HG03460 (cell line): ENCODE results near the gene ZNF592.

Experiments used
- ATAC-seq: cut with Tn5 transposase; IDR thresholded peaks from one replicate; pipeline ENCODE4 v1.9.1; 2021; ENCODE audit not compliant: unreplicated experiment

Gene ZNF592

DNA sequence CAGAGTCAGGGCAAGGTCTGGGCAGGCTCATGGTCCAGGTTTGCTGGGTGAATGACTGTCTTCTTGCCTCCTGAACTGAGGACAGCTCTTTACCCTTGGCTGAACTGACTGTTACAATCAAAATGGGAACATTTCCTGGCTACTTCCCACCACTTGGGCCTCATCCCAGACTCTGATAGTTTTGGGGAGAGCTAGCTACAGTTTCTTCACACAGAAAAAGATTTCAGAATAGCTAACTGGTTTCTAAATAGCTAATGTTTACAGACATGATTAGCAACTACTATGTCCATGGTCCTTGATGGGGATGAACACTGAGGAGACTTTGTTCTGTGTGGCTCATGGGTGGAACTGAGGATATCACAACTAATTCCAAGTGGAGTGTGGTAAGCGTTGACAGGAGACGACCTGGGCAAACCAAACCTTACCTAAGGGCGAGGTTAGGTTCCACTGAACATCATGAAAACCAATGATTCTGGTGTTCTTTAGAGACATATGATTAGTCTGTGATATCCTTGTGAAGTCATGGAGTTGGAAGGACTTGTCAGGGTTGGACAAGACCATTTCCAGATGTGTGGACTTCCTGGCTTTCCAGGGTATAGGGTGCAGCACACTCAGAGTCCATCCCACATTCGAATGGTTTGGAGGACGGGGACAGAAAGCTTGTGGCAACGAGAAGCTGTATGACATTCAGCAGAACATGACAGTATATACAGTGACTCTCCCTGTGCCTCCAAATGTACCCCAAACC lies 76.0 kb downstream of the ZNF592 start:
- no peak for ATAC-seq

DNA sequence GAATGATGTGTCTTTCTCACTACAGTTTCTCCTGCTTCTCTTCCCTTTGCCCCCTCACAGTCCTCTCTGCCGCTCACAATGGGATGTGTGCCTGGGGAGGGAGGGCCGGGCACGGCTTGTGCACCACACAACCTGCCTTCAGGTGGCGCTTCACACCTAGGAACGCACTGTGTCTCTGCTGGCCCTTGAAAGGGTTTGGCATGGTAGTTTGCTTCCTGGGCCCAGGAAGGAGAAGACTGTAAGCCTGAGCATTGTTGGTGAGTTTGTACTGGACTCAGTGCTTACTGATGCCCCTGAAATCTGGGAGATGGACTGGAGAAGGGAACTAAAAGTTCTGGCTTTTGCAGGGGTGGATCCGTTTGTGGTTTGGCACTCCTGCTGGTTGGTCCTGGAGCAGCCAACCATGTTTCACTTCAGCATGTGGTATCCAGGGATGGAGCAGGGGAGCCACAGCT lies 78.0 kb downstream of the ZNF592 start:
- no peak for ATAC-seq

DNA sequence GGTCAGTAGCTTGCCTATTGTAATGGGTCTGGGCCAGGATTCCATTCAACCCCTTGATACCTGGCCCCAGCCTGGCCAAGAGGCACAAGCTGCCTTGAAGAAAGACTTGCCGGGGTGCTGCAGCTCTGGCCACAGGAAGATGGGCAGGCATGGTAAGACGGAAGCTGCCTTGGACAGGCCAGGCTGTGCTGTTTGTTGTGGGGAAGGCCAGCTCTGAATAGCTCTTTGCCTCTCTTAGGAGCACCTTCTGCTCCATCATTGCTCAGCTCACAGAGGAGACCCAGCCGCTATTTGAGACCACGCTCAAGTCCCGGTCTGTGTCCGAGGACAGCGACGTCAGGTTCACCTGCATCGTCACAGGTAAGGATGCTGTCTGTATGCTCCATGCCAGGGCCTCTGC lies 78.9 kb downstream of the ZNF592 start:
- ATAC-seq: no peak

DNA sequence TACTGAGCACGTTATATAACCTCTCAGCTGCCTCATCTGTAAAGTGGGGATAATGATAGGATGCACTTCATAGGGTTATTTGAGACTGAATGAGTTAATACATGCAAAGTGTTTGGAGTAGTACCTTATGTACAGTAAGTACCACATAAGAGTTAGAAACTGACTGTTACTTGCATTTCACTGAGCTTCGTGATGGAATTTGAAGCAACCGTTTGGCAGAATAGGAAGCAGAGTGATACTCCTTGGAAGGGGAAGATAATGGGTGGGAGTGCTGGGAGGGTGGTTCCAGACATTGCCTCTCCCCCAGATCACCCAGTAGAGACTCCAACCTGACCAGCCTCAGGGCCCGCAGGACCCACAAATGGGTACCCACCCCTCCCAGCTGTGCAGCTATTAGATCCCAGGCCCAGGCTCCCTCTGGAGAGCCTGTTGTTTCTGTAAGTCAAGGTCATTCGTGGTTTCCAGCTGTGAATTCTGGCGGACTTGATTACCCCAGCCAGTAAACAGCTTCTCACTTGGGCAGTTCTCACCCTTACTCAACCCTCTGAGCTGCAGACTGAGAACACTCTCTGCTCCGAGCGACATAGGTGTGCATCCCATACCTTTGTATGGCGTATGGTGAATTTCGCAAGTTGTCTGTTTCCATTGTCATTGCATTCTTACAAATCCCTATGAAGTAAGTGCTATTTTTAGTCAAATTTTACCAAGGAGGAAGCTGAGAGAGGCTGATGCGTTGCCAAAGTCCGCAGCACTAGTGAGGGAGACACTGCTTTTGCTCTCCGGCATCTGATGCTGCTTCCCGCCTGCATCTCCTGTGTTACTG lies 79.9 kb downstream of the ZNF592 start:
- no peak for ATAC-seq

DNA sequence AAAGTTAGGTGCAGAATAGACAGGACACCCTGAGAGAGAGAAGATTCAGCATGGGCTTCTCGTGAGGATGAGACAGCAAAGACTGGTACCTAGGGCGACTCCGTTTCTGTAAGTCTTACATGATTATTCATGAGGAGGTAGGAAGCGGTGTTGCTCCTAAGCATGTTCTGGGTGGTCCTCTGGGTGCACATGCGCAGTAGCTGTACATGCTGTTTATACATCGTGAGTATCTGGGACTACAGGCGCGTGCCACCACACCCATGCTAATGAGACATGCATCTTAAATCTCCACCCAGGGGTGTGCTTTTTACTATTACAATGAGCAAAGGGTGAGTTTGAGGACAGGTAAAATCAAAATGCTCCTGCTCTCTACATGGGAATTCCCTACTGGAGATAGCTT lies 81.0 kb downstream of the ZNF592 start:
- no peak for ATAC-seq

DNA sequence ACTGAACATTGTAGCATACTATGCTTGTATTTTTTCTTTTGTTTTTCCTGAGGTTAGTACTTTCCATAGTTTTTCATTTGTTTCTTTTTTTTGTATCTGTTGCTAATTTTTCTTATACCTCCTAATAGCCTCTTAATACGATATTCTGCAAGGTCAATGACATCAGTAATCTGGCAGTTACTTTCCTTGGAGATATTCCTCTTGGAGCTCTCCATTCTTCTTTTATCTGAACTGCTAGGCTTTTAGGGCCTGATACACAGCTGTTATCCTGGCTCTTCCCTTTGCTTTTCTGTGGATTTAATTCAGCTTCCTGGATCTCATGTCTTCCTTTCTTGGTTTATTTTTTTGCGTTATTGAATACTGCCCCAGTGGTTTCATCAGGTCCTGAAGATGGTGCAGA lies 81.6 kb downstream of the ZNF592 start:
- ATAC-seq: no peak

DNA sequence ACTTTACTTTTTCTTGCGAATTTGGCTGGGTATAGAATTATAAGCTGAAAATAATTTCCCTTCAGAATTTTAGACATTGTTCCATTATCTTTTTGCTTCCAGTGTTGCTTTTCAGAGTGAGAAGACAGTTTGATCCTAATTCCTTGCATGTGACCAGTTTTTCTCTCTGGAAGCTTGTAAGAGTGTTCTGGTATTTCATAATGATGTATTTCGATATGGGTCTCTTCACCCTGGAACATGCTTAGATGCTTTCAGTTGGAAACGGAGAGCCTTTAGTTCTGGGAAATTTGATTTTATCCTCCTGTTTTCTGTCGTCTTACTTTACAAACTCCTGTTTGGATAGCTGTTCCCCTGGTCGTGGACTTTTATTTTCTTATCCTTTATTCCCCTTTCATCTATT lies 82.6 kb downstream of the ZNF592 start:
- ATAC-seq: no peak

DNA sequence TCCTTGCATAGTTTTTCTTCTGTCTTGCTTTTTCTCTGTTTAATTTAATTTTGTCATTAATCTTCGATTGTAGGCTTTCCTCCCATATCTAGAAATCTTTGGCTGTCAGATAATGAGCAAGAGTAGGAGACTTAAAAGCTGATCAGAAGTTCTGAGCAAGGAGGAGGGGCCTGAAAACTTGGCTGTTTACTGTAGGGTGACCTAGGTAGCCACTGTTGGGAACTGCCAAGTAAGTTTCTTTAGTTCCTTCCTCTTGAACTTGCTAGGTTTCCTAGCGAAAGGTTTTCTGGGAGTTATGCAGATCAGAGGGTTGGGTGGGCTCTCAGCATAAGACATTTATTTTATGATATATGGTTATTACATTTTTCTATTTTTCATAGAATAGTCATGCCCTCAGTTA lies 83.2 kb downstream of the ZNF592 start:
- ATAC-seq: no peak

DNA sequence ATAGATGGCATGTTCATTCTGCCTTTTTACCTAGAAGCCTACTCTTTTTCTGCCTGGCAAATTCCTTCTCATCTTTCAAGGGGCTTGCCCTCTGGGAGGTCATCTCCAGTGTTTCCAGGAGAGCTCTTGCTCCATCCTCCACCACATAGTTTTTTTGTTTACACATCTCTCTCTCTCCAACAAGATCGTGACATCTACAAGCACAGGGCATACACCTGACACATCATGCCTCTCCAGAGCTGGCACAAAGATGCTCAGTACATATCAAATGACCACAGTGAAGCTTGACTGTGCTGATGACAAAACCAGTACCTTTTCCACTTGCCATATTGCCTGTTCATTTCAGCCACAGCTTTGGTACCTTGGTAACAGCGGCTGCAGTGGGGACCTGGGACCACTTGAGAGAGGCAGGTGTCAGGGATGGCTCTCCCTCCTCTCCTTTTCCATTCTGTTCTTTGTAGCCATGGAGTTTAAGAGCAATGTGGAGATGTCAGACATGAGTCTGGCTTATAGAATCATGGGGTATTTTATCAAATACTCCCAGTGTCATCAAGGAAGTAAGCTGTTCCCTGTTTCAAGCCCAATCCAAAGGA lies 84.2 kb downstream of the ZNF592 start:
- ATAC-seq: no peak

DNA sequence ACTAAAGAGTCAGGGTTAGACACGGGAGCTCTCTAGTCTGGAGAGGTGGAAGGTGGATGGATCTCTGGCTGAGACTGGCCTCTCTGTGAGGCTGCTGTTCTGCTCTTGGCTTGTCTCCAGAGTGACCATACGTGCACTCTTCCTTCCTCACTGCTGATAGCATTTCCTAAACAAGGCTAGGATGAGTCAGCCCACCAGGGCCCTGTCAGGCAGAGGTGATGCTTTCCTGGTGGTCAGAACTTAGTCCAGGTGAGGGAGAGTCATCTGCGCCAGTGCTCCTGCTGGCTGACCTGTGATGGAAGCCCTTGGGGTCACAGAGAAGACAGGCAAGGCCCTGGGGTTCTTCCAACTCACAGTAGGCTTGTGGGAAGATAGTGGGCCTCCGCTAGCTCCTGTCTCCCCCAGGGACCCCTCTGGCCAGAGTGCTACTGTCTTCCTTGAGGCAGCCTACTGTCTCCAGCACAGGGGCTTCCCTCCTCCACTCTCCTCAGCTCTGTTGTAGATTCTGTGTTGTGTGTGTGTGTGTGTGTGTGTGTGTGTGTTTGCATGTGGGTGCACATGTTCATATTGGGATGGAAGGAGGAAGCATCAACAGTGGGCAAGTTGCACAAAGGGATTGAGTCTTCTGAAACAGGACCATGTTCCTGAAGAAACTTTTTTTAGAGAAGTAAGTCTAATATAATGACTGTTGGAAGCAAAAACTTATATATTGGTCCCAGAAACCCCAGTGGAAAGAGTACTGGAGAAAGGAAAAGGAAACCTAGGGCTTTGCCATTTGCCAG lies 85.2 kb downstream of the ZNF592 start:
- ATAC-seq: no peak

DNA sequence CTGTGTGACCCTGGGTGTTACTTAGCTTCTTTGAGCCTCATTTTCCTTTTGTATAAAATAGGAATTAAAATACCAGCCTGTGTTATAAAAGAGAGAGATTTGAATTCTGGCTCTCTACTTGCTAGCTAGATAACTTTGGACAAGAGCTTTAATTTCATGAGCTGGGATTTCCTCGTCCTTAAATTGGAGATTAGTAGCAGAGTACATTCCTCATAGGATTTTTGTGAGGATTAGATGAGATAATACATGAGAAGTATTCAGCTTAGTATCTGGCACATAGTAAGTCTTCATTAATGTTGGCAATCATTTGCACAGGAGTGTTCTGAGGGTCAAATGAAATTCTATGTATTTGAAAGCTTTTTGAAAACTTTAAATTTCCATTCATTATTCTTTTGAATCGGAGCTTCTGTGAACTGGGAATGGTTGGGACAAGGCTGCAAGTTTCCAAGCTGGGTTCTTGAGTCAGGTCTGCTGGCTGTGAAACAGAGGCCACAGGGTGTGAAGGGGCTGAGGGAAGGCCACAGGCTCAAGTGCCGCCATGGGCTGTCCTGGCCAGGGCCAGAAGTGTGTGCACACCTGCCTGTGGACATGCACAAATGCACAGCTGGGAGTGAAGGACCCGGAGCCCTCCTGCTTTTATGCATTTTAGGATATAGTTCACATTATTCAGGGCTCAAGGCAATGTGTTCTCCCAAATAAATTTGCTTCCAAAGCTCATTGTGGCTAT lies 86.0 kb downstream of the ZNF592 start:
- ATAC-seq: no peak

DNA sequence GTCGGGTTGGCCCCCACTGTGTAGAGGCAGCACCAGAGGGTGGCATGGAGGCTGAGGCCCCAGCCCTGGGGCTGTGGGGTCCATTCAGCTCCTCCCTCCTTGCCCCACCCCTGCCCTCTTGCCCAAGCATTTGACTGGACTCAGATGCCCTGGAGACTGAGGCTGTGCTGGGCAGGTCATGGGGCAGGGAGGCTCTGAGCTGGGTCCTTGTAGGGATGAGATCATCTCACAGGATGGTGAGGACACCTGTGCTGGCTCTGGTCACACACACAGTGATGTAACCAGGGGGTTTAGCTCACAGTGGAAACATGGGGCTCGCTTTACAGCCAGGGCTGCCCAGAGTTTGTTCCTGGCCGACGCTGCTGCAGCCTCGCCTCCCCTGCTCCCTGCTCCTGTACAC lies 86.6 kb downstream of the ZNF592 start:
- ATAC-seq: no peak

DNA sequence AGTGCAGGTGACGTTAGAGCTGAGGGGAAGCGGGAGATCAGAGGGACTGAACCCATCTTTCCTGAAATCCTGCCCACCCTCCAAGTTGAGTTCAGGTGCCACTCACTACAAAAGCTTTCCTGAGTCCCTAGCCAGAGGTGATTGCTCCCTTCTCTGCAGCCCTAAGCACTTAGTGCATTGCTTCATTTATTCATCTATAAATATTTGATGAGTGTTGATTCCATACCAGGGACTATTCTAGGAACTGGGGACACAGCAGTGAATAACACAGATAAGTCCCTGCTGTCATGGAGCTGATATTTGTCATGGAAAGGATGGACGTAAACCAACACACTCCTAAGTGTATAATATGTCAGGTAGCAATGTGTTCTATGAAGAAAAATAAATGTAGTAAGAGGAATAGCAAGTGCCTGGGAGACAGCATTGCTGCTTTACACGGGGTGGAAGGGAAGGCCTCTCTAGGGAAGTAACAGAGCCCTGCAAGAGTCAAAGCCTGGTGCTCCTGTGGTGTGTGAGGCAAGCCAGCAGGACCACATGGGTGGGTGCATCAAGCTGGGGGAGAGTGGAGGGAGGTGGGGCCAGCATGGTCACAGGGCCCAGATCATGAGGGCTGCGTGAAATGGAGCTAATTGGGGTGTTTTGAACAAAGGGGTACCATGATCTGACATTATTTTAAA lies 87.4 kb downstream of the ZNF592 start:
- ATAC-seq: no peak

DNA sequence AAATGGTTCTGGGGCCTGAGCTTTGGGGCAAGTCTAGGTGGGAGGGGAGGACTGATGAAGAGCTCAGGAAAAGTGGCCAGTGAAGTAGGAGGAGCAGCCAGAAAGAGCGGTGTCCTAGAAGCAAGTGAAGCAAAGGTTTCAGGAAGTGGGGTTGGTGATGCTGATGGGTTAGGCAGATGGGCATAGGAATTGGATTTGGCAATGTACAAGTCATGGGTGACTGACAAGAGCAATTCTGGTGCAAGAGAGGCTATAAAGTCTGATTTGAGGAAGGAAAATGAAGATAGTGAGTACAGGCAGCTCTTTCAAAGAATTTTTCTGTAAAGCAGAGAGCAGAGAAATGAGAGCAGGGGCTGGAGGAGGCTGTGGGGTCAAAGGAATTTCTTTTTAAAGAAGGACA lies 88.5 kb downstream of the ZNF592 start:
- no peak for ATAC-seq

DNA sequence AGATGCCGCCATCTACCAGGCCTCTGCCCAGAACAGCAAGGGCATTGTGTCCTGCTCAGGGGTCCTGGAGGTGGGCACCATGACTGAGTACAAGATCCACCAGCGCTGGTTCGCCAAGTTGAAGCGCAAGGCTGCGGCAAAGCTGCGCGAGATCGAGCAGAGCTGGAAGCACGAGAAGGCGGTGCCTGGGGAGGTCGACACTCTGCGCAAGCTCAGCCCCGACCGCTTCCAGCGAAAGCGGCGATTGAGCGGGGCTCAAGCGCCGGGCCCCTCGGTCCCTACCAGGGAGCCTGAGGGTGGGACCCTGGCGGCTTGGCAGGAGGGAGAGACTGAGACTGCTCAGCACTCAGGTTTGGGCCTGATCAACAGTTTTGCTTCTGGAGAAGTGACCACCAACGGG lies 91.3 kb downstream of the ZNF592 start:
- ATAC-seq: no peak

DNA sequence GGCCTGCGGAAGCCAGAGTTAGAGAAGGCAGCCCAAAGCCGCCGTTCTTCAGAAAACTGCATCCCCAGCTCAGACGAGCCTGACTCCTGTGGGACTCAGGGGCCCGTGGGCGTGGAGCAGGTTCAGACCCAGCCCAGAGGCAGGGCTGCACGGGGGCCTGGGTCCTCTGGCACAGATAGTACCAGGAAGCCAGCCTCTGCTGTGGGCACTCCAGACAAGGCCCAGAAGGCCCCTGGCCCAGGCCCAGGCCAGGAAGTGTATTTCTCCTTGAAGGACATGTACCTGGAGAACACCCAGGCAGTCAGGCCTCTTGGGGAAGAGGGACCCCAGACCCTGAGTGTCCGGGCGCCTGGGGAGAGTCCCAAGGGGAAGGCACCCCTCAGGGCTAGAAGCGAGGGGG lies 91.9 kb downstream of the ZNF592 start:
- ATAC-seq: no peak

DNA sequence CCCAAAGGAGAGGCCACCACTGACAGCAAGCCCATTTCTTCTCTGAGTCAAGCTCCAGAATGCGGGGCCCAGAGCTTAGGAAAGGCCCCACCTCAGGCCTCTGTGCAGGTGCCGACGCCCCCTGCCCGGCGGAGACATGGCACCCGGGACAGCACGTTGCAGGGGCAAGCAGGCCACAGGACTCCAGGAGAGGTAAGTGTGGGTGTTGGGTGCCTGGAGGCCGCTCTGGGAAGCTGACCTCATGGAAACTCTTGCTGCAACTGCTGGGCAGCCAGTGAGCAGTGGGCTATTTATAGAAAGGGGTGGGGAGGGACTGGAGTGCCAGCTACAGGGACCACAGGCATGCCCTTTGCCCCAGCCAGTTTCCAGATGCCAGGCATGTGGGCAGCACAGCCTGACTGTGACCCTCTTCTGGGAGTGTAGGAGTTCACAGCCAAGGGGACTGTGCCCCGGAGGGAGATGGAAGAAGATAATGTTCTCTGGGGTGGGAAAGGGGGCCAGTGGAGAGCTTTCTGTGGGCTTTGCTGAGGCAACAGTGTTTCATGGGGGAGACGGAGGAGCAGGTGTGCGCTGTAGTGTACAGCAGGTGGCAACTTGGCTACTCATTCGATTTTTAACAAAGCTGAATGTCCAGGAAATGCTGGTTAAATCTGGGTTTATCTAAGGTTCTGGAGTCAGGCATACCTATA lies 92.5 kb downstream of the ZNF592 start:
- no peak for ATAC-seq

DNA sequence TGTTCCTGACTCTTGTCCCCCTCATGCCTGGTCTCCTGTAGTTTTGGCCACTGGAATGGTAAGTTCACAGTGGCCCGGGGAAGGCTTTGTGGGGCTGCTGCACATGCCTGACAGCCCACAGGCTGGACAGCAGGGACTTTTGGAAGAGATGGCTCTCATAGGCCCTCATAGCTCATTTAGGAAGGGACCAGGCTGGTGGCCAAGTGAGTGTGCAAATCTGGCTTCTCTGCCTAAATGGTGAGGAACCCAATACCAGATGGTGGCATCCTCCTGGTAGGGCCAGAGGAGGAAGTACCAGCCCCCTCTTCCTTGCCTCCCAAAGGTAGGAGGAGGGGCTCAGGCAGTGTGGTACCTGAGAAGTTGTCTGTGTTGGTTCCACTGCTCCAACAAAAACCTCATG lies 94.4 kb downstream of the ZNF592 start:
- ATAC-seq: no peak

DNA sequence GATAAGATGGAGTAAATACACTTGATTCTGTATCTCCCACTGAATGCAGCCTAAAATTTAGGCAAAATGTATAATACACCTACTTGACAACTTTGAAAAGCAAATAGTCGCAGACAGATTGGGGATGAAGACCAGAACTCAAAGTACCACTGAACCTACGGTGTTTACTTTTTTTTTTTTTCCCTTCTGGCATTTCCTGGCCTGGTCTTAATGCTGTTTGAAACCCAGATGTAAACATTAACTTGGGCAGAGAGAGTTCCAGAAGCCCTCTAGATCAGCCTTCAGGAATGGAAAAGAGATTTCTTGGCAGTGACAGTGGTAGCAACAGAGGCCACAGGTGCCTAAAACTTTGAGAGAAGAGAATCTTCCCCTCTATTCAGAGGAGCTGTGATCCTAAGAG lies 96.6 kb downstream of the ZNF592 start:
- ATAC-seq: no peak
